WI38 (cell line): ENCODE data around the gene TOR2A.

ENCODE experiments used
- H3K4me3 ChIP-seq: 2 replicates; pipeline ENCODE4 v1.5.1; 2011; ENCODE audit warnings: low read depth, mild to moderate bottlenecking, control low read depth, low read length
- CTCF ChIP-seq: IDR thresholded peaks from 2 replicates; pipeline ENCODE4 v1.5.1; 2012; ENCODE audit warnings: low read depth, mild to moderate bottlenecking, control low read depth, low read length

Gene TOR2A

DNA sequence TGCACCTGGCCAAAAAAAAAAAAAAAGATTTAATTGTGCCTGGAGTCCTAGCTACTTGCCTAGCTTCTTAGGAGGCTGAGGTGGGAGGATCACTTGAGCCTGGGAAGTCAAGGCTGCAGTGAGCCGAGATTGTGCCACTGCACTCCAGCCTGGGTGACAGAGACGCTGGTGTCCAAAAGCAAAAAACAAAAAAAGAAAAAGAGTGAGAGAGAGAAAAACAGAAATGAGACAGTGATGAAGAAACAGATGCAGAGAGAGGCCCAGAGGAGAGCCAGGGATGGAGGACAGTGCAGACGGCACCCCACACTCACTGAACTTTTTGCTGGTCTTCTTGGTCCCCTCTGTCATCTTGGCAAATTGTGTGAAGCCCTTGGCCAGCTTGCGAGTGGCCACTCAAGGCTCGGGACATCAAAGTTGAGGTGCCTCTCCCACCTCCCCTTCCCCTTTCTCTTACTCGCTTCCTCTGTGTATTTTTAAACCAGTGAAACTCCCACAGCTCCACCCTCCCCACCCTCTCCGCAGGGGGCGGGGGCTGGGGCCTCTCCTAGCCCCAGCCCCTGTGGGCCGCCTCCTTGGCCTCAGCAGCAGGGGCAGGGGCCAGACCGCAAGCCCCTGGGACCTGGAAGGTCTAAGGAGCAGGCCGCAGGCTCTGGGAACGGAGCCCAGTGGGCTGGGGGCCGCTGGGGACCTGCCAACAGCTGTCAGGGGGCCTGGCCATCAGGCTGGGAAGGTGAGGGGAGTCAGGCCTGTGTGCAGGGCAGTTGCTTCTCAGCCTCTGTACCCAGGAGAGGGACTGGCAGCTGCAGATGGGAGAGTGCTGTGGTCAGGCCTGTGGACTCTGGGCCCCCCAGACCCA is 43.4 kb upstream of the TOR2A start, which contains the start of gene SH2D3C:
TSS of gene SH2D3C (minus strand) at position 387 of the 856 bp plus-strand sequence. CDS start at position 348, 39 bp downstream.
- H3K4me3 ChIP-seq = no peak within 1 kb of the TSS

GRCh38 chr9:127777368-127777980 is 42.4 kb upstream of the TOR2A start:
- no peak overlapping the region for H3K4me3 ChIP-seq
- TF ChIP-seq CTCF = no peak

More for the DNA sequence above, 43.4 kb upstream of the TOR2A start, which contains the start of gene SH2D3C:
- TF ChIP-seq CTCF = no peak

DNA sequence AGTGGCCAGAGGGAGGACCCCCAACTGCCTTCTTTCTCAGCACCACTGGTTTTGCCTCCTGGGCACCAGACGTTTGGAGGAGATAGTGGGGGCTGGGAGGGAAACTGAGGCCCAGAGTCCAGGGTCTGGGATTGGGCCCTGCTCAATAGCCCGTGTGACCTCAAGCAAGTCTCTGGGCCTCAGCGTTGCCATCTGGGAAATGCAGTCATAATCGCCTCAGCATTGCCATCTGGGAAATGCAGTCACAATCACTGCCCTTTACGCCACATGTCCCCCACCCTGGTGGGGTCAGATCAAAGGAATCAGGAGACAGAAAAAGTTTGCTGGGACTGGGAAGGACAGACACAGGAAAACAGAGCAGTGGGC is 41.8 kb upstream of the TOR2A start:
- TF ChIP-seq CTCF = no peak
- no peak overlapping the region for H3K4me3 ChIP-seq

DNA sequence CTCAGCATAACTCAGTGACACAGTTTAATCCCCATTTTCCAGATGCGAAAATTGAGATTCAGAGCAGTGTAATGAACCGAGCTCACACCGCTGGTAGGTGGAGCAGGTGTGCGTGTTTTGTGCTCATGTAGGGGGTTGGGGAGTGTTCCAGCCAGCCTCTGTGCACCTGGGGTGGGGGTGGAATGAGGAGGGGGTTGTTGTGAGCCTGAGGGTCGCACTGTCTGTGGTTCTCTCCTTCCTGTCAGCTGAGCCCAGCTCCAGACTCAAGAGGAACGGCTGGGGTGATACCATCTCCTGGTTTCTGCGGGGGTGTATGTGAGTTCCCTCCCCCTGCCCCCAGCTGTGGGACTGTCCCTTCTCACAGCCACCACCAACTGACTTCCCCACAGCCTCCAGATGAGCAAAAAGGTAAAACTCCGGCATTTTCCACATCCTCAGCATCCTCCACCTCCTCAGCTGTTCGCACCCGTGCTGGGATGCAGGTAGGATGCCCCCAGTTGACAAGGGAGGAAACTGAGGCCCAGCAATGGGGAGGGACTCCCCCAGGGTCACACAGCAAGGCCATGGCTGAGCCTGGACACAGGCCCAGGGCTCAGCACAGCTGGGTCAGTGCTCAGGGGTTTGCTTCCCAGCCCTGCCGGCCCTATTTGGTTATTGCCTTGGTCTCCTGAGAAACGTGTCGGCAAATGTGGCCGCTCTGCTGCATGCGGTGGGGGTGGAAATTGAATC is 41.3 kb upstream of the TOR2A start:
- TF ChIP-seq CTCF = no peak
- no peak overlapping the region for H3K4me3 ChIP-seq

DNA sequence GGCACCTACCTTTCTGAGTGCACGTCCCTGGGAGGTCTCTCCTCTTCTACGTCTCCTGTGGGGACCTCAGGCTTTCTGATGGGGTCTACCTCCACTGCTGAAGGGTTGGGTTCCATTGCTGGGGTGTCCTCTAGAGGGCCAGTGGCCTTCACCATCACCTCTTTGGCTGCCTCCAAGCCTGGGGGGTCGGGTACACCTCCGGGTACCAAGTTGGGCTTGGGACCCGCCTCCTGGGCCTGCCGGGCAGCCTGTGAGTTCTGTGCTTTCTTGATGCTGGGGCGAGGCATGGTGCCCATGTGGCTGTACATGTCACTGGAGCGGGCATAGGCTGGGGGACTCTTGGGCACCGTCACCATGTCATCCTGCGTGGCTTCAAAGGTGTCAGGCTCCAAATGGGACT is 38.9 kb upstream of the TOR2A start:
- no peak overlapping the region for H3K4me3 ChIP-seq
- TF ChIP-seq CTCF = no peak

DNA sequence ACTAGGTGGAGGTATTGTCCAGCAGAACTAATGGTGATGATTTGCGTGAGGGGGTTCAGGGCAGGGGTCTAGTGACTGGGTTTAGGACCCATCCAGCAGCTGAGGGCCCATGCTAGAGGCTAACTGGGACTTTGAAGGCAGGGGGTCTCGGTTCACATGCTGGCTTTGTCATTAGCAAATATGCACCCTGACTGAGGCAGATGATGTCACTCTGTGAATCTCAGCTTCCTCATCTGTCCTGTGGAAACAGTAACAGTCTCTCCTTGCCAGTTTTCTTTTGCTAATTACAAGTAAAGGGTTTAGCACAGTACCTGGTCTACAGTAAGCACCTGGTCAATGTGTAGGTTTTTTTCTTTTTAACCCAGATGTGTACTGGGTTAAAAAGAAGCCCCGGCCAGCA is 38.2 kb upstream of the TOR2A start:
- no peak for TF ChIP-seq CTCF
- H3K4me3 ChIP-seq = no peak overlapping the region
